GM19023 (cell line): ENCODE results near the gene GRIA1.

Experiments
- ATAC-seq: cut with Tn5 transposase; IDR thresholded peaks from one replicate; pipeline ENCODE4 v1.9.1; 2021; ENCODE audit warnings: mild to moderate bottlenecking, moderate library complexity; ENCODE audit not compliant: unreplicated experiment

The GRIA1 gene

DNA sequence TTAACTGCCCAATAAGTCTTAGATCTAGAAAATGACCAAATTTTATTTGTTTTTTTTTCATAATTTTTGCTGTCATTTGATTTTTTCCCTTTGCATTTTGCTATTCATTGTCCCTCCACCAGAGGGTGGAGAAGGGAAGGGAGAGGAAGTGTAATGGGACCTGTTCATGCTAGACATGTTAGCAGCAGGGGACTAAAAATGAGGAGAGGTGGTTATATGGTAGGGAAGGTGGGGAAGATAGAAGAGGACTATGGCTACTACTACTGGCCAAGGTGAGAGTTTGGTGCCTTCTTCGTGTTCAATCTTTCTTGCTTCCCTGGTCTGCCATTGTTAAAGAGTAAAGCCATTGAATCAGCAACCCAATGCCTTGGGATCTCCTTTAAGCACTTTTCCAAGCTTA is 6.4 kb downstream of the GRIA1 start:
- ATAC-seq: no peak

DNA sequence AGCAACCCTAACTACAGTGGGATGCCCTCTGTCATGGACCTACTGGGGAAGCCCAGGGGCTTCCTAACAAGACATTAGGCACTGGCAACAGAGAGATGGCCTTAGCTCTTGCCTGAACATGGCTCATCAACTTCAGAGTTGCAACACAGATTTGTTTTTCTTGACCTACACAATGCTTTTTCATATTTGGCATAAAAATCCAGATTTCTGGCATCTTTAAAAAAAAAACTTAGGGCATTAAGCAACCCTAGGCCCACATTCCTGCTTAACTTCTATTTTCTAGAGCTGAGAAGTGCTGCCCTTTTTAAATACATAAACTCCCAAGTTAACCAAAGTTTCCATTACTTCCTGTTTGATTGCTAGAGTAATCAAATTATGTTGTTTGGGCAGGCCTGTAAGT is 8.0 kb downstream of the GRIA1 start:
- no peak for ATAC-seq

DNA sequence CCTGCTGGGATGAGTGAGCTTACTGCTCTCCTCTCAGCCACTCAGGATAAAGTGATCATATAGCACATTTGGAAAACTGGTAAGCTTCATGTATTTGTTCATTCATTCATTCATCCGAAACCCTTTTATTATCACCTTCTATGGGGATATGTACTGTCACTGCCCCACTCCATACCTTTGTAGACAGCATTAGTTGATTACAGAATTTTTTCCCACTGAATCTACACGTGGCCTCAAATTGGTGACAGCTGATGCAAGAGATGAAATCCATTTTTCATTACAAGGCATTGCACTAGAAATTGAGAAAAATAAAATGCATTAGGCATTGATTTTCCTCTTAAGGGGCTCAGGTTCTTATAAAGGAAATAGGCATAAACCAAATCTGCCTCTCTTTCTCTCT is 9.7 kb downstream of the GRIA1 start:
- no peak for ATAC-seq

DNA sequence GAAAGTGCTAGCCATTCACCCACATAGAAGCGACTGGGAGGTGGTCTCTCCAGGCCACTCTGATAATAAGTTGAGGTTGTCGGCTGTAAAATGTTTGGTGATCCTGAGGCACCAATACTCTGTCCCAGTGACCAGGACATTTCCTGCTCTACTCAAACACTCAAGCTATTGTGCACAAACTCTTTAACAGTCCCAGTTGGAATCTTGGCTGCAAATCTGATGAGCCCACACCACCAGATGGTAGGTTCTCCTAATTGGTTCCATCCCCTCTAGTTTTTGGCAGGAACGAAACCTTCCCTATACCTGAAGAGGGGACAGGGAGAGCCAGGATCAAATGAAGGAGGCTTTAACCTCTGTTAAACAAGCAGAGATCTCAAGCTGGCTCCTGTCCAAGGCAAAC is 14.3 kb downstream of the GRIA1 start:
- no peak for ATAC-seq

DNA sequence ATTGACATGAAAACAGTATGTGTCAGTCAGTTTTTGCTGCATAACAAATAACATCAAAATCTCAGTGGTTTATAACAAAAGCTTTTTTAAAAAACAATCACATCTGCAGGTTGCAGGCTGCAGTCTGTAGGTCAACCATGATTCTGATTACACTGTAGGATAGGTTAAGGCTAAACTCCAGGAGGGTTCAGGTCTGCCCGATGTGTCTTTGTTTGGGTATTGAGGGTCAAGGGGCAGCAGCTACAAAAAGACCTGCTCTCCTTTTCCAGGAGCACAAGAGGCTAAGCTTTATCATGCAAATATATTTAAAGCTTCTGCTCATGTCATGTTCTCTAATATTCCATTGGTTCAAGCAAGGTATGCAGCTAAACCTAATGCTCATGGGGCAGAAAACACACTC is 18.2 kb downstream of the GRIA1 start:
- no peak for ATAC-seq

DNA sequence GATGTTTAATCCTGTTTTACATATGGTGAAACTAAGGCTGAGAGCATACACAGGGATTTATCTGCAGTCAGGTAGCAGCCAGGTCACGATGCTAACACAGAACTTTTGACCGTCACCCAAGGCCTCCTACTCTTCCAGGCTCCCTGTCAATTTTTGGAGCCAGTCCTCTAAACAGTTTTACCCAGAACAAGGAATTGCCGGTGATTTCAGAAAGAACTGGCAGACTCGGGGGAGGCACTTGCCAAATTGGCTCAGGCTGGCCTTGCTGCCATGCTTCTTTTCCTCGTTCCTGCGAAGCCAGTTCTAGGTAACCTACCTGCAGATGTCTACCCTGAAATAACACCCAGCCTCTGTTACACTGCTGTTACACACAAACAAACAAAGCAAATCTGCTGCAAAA is 21.2 kb downstream of the GRIA1 start:
- ATAC-seq: no peak

DNA sequence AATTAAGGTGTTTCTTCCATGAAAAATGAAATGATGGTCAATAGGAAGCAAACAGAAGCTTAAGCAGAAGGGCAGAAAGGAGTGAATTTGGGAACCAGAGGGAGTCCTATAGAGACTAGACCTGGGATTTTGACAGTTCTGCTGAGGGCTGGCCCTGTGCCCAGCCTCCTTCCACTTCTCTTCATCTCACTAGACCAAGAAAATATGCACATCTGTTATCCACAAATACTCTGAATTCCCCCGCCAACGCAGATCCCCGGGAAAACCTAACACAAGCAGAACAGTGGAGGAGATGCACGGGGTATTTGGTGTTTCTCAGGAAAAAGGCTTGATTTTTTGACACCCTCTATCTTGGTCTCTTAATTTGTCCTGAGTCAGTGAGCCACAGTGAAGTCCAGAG is 22.7 kb downstream of the GRIA1 start:
- ATAC-seq: no peak

DNA sequence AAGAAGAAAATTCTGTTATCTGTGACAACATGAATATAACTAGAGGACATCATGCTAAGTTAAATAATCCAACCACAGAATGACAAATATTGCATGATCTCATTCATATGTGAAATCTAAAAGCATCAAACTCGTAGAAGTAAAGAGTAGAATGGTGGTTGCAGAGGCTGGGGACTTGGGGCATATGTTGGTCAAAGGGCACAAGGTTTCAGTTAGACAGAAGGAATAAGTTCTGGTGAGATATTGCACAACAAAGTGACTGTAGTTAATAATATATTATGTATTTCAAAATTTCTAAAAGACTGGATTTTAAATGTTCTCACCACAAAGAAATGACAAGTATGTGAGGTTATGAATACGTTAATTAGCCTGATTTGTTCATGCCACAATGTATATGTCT is 24.8 kb downstream of the GRIA1 start:
- ATAC-seq: no peak

DNA sequence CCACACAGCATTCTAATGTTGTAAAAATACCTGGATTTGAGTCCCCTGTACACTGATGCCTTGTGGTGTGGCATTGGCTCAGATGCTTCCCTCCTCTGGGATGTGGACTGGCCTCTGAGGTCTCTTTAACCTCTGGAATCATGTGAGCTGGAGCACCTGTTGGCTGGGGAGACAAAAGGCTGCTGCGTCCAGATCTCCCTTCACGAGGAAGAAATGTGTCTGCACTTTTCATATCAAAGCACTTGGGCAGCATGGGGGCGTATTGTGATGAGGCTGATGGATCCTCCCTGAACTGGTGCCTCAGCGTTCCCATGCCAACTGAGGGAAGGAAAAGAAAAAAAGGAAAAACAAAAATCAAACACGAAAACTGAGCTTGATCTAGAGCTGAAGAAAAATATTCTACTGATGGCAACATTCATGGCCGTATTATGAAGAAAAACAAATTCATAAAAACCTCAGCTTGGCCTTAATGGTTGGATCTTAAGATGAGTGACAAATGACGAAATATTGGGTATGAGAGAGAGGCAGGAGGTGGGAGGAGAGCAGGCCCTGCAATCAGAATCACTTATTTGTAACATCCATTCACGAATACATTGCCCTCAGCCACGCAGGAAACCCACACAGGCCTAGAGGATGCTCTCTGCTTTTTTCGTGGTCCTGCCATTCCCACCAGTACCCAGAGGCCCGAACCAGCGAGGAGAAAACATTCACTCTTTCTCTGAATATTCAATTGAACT is 26.2 kb downstream of the GRIA1 start:
- no peak for ATAC-seq

DNA sequence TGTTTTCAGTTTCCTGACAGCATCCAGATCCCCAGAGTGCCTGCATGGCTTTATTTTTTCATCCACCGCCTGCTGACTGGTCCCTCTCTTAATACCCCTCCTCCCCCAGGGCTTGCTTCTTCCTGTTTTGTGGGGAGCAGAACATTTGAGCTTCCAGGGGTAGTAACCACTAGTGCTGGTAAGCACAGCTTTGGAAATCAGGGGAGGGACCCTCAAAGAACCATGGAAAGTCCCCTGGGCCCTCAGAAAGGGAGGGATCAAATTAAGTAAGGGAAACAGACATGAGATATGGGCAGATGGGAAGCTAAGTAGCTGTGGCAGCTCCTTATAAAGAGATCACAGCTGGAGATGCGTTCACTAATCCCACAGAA is 26.8 kb downstream of the GRIA1 start:
- no peak for ATAC-seq

DNA sequence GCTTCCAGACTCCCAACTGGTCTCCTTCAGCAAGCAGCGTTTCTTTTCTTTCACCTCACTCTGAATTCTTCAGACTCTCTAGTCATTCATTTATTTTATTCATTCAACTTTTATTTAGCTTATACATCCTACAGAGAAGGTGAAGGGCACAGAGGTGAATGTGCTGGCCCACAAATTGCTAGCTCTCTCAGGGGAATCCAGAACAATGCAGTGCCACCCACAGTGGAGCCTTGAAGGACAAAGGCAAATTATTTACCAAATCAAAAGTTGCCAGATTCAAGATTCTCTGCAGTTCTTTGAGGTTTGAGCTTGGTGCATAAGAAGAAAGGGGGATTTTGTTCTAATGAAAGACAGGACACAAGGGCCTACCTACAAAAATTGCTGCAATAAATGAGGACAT is 29.7 kb downstream of the GRIA1 start:
- no peak for ATAC-seq

DNA sequence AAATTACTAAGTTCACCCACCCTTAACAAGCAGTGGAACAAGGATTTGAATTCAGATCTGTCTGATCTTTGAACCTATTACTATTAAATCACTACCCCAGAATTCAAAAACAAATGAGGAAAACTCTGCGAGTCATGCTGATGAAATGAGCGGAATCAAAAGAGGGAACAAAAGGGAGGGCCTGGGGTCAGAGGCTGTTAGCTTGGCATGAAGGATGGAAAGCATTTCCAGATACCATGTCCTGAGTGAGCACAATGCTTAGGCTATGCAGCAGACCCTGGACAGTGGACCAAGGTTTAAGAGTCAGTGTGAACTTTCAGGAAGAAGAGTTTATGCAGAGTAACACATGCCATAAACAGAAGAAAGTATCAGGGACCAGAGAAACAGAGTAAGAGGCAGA is 30.5 kb downstream of the GRIA1 start:
- ATAC-seq: no peak

DNA sequence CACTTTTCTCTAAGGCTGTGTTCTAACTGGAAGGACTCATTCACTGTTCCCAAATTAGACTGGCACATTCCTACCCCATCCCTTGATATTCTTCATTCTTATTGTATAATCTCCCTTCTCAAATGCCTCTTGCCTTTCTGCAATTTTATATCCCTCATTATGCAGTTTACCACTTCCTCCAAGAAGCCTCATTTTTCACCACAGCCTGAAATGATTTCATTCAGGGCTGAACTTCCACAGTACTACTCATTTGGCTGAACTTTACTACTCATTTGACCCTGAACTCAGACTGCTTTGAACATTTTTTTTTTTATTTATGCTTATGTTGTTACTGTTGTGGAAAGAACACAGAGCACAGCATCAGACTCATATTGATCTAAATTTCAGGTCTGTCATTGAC is 32.7 kb downstream of the GRIA1 start:
- ATAC-seq: no peak

DNA sequence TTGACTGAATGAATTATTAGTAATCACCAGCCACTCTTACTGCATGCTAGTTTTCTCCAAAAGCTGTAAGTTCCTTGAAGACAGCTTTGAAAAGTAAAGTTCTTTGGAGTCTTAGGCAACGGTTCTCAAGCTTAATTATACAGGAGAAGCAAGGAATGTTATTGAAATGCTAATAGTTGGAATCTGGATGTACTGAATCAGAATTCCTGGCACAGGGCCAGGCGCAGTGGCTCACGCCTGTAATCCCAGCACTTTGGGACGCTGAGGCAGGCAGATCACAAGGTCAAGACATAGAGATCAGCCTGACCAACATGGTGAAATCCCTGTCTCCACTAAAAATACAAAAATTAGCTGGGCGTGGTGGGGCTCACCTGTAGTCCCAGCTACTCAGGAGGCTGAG is 33.4 kb downstream of the GRIA1 start:
- ATAC-seq: no peak

DNA sequence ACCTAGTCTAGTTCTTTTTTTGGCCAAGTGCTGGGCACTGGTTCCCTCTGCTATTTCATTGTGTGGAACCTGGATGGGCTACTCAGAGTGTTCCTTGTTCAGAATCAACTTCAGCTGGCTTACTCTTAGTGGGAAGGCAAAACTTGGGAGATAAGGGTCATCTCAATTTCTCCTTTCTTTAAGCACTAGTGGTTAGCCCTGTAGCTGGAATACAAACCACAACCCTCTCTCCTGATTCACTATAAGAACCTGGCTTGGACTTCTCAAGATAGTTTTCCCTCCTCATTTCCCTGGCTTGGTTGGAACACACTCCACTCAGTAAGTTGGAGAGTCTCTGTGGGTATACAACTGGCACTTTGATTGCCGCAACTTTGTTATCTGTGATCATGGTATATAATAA is 35.1 kb downstream of the GRIA1 start:
- ATAC-seq: no peak

DNA sequence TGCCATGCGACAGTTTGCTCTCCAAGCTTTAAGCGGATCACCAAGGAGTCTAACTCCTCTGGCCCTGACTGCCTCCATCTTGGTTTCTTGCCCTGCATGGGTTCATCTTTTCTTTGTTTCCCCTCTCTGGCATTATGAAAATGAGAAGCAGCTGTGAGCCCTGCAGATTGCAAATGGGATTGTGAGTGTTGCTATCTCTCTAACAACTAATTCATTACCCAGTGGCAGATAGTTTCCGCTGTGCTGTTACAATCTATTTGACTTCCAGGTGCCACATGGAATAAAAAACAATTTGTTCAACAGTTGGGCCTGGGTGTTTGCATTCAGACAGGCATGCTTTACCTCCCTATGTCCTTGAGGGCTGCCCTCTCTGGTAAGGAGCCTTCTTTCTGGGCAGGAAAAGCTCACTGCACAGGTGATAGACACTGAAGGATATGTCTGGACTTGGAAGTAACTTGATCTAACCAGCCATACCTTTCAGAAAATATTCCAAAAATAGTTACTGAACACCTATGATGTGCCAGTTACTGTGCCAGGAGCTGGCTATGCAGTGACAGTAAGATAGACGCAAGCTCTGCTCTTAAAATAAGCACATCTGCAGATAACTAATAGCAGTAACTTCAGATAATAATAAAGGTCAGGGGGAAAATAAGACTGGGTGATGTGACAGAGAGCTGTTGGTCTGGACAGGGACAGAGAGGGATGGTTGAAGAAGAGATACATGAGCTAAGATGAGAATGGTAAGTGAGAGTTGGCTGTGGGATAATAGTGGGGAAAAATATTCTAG is 40.1 kb downstream of the GRIA1 start:
- no peak for ATAC-seq

DNA sequence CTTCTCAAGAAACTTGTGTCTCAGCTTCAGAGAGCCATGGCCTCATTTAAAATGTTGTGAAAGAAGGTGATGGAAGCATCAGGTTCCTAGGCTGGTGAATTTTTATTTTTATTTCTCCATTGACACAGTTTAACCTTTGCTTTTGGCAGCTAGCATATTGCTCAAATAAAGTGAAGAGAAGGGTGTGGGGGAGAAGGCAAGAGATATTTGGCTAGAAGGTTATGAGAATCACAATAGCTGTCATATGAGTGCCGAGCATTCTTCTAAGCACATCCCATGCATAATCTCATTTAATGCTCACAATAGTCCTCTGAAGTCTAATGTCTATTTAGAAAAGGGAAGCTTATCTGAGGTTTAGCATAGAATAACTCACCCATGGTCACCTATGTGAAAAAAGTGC is 43.1 kb downstream of the GRIA1 start:
- ATAC-seq: no peak

DNA sequence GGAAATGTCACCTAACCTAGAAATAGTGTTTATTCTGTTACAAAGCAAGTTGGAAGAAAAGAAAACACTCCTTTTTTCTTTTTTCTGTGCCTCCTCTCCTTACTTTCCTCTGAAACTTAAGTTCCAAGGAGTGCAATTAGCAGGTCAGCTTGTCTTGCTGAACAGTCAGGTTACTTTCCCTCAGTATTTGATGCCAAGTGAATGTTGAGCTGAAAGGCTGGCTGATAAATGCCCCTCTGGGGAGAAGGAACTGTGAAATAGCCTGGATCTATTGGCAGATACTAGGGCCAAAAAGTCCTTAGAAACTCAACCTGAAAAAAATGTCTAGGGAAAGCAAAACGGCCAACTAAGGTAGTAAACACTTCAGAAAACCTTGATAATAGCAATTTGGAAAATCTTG is 43.6 kb downstream of the GRIA1 start:
- ATAC-seq: no peak

DNA sequence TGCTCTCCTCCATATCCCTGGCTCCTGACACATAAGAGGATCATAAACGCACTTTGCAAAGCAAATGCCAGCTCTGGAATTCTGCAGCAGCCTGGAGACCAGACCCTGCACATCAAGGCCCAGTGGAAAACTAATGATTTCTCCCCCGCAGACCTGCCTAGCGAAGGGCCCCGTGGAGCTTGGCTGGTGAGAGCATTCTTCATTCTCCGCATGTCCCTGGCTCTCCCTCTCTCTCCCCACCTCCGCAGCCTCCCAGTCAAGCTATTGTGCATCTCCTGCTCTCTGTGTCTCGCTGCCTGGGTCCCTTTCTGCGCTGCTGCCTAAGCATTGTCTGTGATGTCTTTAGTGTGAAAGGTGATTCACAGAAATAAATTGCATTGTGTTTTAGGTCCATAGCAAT is 46.7 kb downstream of the GRIA1 start:
- no peak for ATAC-seq

DNA sequence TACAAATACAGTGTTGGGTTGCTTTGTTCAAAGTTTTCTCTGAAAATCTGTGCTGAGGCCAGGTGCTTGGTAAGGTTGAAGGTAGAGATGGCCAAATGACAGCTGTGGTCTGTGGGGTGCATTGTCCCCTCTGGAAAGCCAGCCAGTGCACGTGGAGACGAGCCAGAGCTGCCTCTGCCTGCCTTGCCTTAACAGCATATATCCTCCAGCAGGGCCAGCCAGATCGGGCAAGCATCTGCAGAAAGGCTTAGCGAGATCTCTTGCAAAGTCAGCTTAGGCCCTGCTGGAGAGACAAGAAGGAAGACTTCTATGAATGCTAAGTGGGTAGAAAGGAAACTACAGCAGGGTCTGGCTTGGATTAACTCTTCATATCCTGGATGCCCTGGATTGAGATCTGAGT is 49.5 kb downstream of the GRIA1 start:
- no peak for ATAC-seq

DNA sequence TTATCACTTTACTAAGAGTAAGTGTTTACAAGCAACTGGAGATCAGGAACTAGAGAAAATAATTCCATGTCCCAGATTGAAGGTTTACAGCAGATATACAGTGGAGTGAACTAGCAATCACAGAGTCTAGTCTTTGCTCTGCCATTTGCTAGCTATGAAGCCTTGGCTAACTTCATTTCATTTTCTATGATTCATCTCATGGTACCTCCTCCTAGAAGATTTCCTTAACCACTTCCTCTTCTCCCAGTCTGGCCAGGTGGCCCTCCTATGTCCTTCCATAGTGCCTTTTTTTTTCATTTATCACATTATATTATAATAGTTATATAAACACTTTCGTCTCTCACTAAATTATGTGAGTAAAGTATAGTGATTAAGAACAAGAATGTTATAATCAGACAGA is 52.1 kb downstream of the GRIA1 start:
- ATAC-seq: no peak

DNA sequence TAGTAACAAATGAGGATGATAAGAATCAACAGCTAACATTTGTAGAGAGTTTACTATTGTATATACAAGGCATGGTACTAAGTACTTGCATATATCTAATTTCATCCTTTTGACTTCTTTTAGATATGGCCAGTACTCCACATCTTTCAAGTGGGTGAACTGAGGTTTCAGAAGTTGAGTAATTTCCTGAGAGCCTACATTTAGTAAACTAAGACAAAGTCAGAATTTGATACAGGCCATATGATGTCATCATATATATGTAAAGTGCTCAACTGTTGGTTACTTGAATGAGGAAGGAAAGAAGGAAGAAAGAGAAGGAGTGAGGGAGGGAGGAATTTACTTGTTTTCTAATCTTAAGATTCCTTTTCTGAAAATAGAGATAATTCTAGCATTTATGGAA is 52.8 kb downstream of the GRIA1 start:
- ATAC-seq: no peak

DNA sequence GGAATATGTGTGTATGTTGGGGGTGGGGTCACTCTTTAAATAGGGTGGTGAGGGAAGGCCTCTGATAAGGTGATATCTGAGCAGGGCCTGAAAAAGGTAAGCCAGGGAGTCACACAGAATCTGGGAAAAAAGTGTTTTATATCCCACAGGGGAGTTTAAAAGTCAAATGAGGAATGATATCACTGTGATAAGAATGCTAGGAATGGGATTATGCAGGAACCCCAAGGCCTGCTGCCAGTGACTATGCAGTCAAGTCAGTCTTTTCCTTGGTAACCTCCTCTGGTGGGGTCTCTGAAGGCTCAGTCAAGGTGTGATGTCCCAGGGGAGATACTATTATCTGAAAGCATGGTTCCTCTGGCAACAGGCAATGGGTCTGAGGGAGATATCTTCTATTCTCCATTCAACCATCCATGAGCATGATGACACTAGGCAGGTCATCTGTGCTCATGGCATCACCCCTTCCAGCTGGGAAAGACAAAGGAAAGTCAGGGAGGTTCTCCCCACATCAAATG is 53.5 kb downstream of the GRIA1 start:
- ATAC-seq: no peak
